ENCODE measurements around the gene SLC6A6. TPM values are rescaled to one million over a fixed set of nuclear protein-coding genes. Genes with fewer than 3 reads are reported as not detected.

The SLC6A6 gene
- total RNA-seq, 1 donor from 2014 or later, result 30.3 TPM

GRCh38 chr3:14489641-14490040 lies 87.2 kb downstream of the SLC6A6 start:
- Mint-ChIP-seq H3K9me3 (no peaks in the 10 kb centered on the region), H3K4me3 (no peak overlapping the region), H3K27ac (no peak overlapping the region), H3K4me1 (ENCODE audit: unreplicated experiment) (no peaks in the 10 kb centered on the region), H3K36me3 (no peaks in the 10 kb centered on the region), H3K27me3 (no peaks in the 10 kb centered on the region)
- TF ChIP-seq CTCF (conservative IDR thresholded peaks at IDR 0.05), result no peak
- no peak for DNase-seq (ENCODE audit: extremely low spot score, unreplicated experiment)

- Mint-ChIP-seq H3K9me3 (no peaks in the 10 kb centered on the region), H3K4me3 (no peak overlapping the region), H3K36me3 (no peaks in the 10 kb centered on the region), H3K27ac (no peak overlapping the region), H3K4me1 (ENCODE audit: unreplicated experiment) (no peaks in the 10 kb centered on the region), H3K27me3 (no peaks in the 10 kb centered on the region)
- TF ChIP-seq CTCF (conservative IDR thresholded peaks at IDR 0.05), result no peak
- DNase-seq (ENCODE audit: extremely low spot score, unreplicated experiment), result no peak
These were observed 87.8 kb downstream of the SLC6A6 start for GRCh38 chr3:14490255-14490654.

GRCh38 chr3:14490831-14491230 lies 88.4 kb downstream of the SLC6A6 start:
- Mint-ChIP-seq H3K27me3 (no peaks in the 10 kb centered on the region), H3K27ac (no peak overlapping the region)
- no peak for TF ChIP-seq CTCF (conservative IDR thresholded peaks at IDR 0.05)

GRCh38 chr3:14491396-14492190 lies 89.2 kb downstream of the SLC6A6 start:
- DNase-seq (ENCODE audit: extremely low spot score, unreplicated experiment), result no peak
- no peaks in the 10 kb centered on the region for H3K9me3 Mint-ChIP-seq
- no peaks in the 10 kb centered on the region for H3K27me3 Mint-ChIP-seq
- no peaks in the 10 kb centered on the region for H3K36me3 Mint-ChIP-seq
- H3K27ac Mint-ChIP-seq, result no peak overlapping the region
- no peak for TF ChIP-seq CTCF (conservative IDR thresholded peaks at IDR 0.05)
- H3K4me1 Mint-ChIP-seq (ENCODE audit: unreplicated experiment), result no peaks in the 10 kb centered on the region
- no peak overlapping the region for H3K4me3 Mint-ChIP-seq

More at GRCh38 chr3:14490831-14491230, 88.4 kb downstream of the SLC6A6 start:
- Mint-ChIP-seq H3K36me3 (no peaks in the 10 kb centered on the region), H3K4me1 (ENCODE audit: unreplicated experiment) (no peaks in the 10 kb centered on the region), H3K4me3 (no peak overlapping the region), H3K9me3 (no peaks in the 10 kb centered on the region)
- DNase-seq (ENCODE audit: extremely low spot score, unreplicated experiment), result no peak

- Mint-ChIP-seq H3K4me1 (ENCODE audit: unreplicated experiment) (no peaks in the 10 kb centered on the region), H3K36me3 (no peaks in the 10 kb centered on the region), H3K27ac (no peak overlapping the region)
These were observed 90.8 kb downstream of the SLC6A6 start for GRCh38 chr3:14492948-14493881.

More at GRCh38 chr3:14492948-14493881, 90.8 kb downstream of the SLC6A6 start:
- TF ChIP-seq CTCF (conservative IDR thresholded peaks at IDR 0.05), result no peak
- Mint-ChIP-seq H3K27me3 (no peaks in the 10 kb centered on the region), H3K9me3 (no peaks in the 10 kb centered on the region), H3K4me3 (no peak overlapping the region)
- DNase-seq (ENCODE audit: extremely low spot score, unreplicated experiment), result no peak
